Activated CD8-positive, alpha-beta memory T cell treated with anti-CD3 and anti-CD28 coated beads for 1 hour (primary cell): Measurements from ENCODE around the gene TAF3.

Source experiments
- DNase-seq, 2 donors: peaks; one replicate each; pipeline ENCODE4 v3.0.0-alpha.2; 2020; ENCODE audit warnings: low read depth in 1 of 2; ENCODE audit errors: extremely low read depth in 1 of 2

Gene TAF3

GRCh38 chr10:8054494-8055407, 236.4 kb downstream of the TAF3 start, which contains the start of gene GATA3:
GATA3 (plus strand) TSS chr10:8054688; CDS start chr10:8055656, 968 bp downstream.
- peak; percentile 54 to 71 for DNase-seq

GRCh38 chr10:8055420-8056349, 237.4 kb downstream of the TAF3 start:
- no peak for DNase-seq

- DNase-seq: no peak
Observed at GRCh38 chr10:8056378-8056777, 238.1 kb downstream of the TAF3 start.

GRCh38 chr10:8056871-8057331, 238.6 kb downstream of the TAF3 start:
- no peak for DNase-seq

- no peak for DNase-seq
Observed at GRCh38 chr10:8057636-8058273, 239.4 kb downstream of the TAF3 start.

GRCh38 chr10:8058274-8059111, 240.2 kb downstream of the TAF3 start:
- no peak for DNase-seq

- no peak for DNase-seq
Observed at GRCh38 chr10:8059191-8059936, 241.1 kb downstream of the TAF3 start.

- no peak for DNase-seq
Observed at GRCh38 chr10:8060010-8060703, 241.9 kb downstream of the TAF3 start.

GRCh38 chr10:8060704-8061121, 242.4 kb downstream of the TAF3 start:
- no peak for DNase-seq

GRCh38 chr10:8061274-8062211, 243.2 kb downstream of the TAF3 start:
- no peak for DNase-seq

- no peak for DNase-seq
Observed at GRCh38 chr10:8063128-8063908, 245.0 kb downstream of the TAF3 start.

GRCh38 chr10:8063935-8064334, 245.6 kb downstream of the TAF3 start:
- no peak for DNase-seq

GRCh38 chr10:8064436-8064835, 246.1 kb downstream of the TAF3 start:
- no peak for DNase-seq

GRCh38 chr10:8065651-8066050, 247.3 kb downstream of the TAF3 start:
- DNase-seq: no peak

GRCh38 chr10:8066124-8066523, 247.8 kb downstream of the TAF3 start:
- DNase-seq: no peak
